SU-DHL-6 (cell line): ENCODE data around the gene COL6A1.
"Not testable (repeated sequence)": the region's sequence is repeated elsewhere in the genome, so short reads cannot be mapped to it uniquely, and the experiment has no call there.

Source experiments
- H2AFZ ChIP-seq: fragments of 200-600 bp; sonication (generic); 2 replicates; pipeline ENCODE4 v1.6.1; 2014; ENCODE audit warnings: low read depth, mild to moderate bottlenecking, moderate library complexity, mixed read lengths, antibody characterized with exemption, low read length; ENCODE audit not compliant: severe bottlenecking
- H3F3A ChIP-seq: fragments of 200-600 bp; shearing (Covaris generic); 2 replicates; pipeline ENCODE4 v1.6.0; 2016; ENCODE audit warnings: antibody characterized with exemption, mild to moderate bottlenecking; ENCODE audit not compliant: insufficient read depth
- H3K27ac ChIP-seq: fragments of 200-600 bp; sonication (generic); 2 replicates; pipeline ENCODE4 v1.5.1; 2016; ENCODE audit warnings: low read depth, mild to moderate bottlenecking, low read length, moderate library complexity, mixed read lengths
- H3K27me3 ChIP-seq: fragments of 200-600 bp; sonication (generic), shearing (Covaris generic); 2 replicates; pipeline ENCODE4 v1.6.0; 2014; ENCODE audit warnings: mild to moderate bottlenecking, low read length
- H3K36me3 ChIP-seq: fragments of 200-600 bp; sonication (generic); 2 replicates; pipeline ENCODE4 v1.6.1; 2014; ENCODE audit warnings: mild to moderate bottlenecking, low read length, mixed read lengths
- H3K4me2 ChIP-seq: fragments of 300-600, 200-600 bp; shearing (Covaris generic), sonication (generic); 2 replicates; pipeline ENCODE4 v1.6.0; 2014; ENCODE audit warnings: low read length, low read depth, mild to moderate bottlenecking; ENCODE audit not compliant: poor library complexity, severe bottlenecking
- H3K4me3 ChIP-seq: fragments of 200-600 bp; sonication (generic); 2 replicates; pipeline ENCODE4 v1.5.1; 2014; ENCODE audit warnings: antibody characterized with exemption, low read length, mild to moderate bottlenecking, mixed read lengths; ENCODE audit not compliant: insufficient read depth, poor library complexity, severe bottlenecking
- H3K79me2 ChIP-seq: fragments of 200-600 bp; sonication (generic); 2 replicates; pipeline ENCODE4 v1.6.1; 2014; ENCODE audit warnings: mild to moderate bottlenecking, low read length, moderate library complexity; ENCODE audit not compliant: insufficient read depth
- H3K9ac ChIP-seq: fragments of 200-600 bp; sonication (generic); 2 replicates; pipeline ENCODE4 v1.7.0; 2014; ENCODE audit warnings: mild to moderate bottlenecking, low read length
- H3K9me2 ChIP-seq: fragments of 200-600 bp; sonication (generic); replicated peaks from 2 replicates; pipeline ENCODE4 v1.6.1; 2014; ENCODE audit warnings: low read length; ENCODE audit not compliant: insufficient read depth
- H3K9me3 ChIP-seq: fragments of 200-600 bp; sonication (generic); 2 replicates; pipeline ENCODE4 v1.6.1; 2014; ENCODE audit warnings: low read length, mixed read lengths; ENCODE audit not compliant: insufficient read depth
- H4K20me1 ChIP-seq: fragments of 200-600 bp; sonication (generic); 2 replicates; pipeline ENCODE4 v1.6.1; 2014; ENCODE audit warnings: low read depth, mild to moderate bottlenecking, antibody characterized with exemption, low read length, moderate library complexity, mixed read lengths
- EZH2phosphoT487 ChIP-seq: fragments of 200-600 bp; sonication (generic), shearing (Covaris generic); conservative IDR thresholded peaks from 2 replicates; pipeline ENCODE4 v1.6.1; 2018; ENCODE audit warnings: mild to moderate bottlenecking, antibody characterized with exemption, low read length, moderate library complexity, mixed read lengths
- TF ChIP-seq, protein P1 (sequence below): fragments of 200-600 bp; sonication (generic); IDR thresholded peaks from one replicate; pipeline ENCODE4 v1.5.1; 2017; ENCODE audit warnings: antibody characterized with exemption, mild to moderate bottlenecking, low read length, moderate library complexity; ENCODE audit not compliant: insufficient read depth, poor library complexity, severe bottlenecking

Gene COL6A1

DNA sequence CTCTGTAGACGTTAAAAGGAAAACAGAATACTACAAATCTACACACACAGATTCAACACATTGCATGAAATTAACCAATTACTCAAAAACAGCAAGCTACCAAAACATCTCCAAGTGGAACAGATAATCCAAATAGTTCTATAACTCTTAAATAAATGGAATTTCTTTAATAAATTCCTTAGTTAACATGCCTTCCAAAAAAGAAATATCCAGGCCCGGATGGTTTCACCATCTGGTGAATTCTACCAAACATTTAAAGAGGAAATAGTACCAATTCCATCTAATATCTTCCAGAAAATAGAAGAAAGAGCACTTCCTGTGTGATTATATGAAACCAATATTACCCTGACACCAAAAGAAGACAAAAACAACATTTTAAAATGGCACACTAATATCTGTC is 63.6 kb downstream of the COL6A1 start:
- no peak for TF ChIP-seq EZH2phosphoT487
- TF ChIP-seq, protein P1, sequence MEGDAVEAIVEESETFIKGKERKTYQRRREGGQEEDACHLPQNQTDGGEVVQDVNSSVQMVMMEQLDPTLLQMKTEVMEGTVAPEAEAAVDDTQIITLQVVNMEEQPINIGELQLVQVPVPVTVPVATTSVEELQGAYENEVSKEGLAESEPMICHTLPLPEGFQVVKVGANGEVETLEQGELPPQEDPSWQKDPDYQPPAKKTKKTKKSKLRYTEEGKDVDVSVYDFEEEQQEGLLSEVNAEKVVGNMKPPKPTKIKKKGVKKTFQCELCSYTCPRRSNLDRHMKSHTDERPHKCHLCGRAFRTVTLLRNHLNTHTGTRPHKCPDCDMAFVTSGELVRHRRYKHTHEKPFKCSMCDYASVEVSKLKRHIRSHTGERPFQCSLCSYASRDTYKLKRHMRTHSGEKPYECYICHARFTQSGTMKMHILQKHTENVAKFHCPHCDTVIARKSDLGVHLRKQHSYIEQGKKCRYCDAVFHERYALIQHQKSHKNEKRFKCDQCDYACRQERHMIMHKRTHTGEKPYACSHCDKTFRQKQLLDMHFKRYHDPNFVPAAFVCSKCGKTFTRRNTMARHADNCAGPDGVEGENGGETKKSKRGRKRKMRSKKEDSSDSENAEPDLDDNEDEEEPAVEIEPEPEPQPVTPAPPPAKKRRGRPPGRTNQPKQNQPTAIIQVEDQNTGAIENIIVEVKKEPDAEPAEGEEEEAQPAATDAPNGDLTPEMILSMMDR, result no peak
- H3K4me2 ChIP-seq, result no peak overlapping the region
- H3K9me3 ChIP-seq, result no peaks in the 10 kb centered on the region
- no peak overlapping the region for H3K27ac ChIP-seq
- no peaks in the 10 kb centered on the region; the same call in 1 of the 2 replicates for H3F3A ChIP-seq
- H4K20me1 ChIP-seq, result no peaks in the 10 kb centered on the region
- H3K9ac ChIP-seq, result no peak overlapping the region
- H2AFZ ChIP-seq, result no peak overlapping the region
- no peaks in the 10 kb centered on the region for H3K36me3 ChIP-seq
- no peak overlapping the region for H3K4me3 ChIP-seq
- no peaks in the 10 kb centered on the region for H3K9me2 ChIP-seq
- H3K27me3 ChIP-seq, result no peaks in the 10 kb centered on the region
- no peaks in the 10 kb centered on the region for H3K79me2 ChIP-seq

DNA sequence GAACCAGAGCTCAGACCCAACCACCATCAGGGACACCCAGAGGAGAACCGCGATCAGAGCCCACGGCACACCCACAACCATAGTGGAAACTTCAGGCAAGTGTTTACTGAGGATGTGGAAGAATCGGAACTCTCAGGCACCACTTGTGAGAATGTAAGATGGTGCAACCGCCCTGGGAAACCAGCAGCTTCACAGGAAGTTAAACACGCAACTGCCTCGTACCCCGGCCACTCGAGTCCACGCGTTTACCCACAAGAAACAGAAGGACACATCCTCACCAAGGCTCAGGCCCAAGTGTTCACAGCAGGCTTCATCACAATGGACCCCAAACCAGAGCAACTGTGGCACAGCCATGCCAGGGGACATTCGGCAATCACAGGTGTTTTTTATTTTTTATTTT is 64.9 kb downstream of the COL6A1 start:
- H3K9me3 ChIP-seq, result no peaks in the 10 kb centered on the region
- no peak overlapping the region for H3K27ac ChIP-seq
- TF ChIP-seq, protein P1, result no peak
- no peak for TF ChIP-seq EZH2phosphoT487

DNA sequence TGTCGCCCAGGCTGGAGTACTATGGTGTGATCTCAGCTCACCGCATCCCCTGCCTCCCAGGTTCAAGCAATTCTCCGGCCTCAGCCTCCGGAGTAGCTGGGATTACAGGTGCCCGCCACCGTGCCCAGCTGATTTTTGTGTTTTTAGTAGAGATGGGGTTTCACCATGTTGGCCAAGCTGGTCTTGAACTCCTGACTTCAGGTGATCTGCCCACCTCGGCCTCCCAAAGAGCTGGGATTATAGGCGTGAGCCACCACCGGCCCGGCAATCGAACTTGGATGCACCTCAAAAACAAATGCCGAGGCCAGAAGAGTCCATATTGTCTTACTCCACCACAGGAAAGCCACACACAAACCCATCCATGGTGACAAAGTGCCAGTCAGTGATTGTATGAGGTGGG is 65.3 kb downstream of the COL6A1 start:
- H3K27me3 ChIP-seq, H3K9me2 ChIP-seq, H3K9me3 ChIP-seq, H3K27ac ChIP-seq, H3F3A ChIP-seq, H3K4me2 ChIP-seq, H3K36me3 ChIP-seq, H3K9ac ChIP-seq, H3K4me3 ChIP-seq, H4K20me1 ChIP-seq, H2AFZ ChIP-seq, H3K79me2 ChIP-seq: not testable (repeated sequence)

More for the DNA sequence above, 64.9 kb downstream of the COL6A1 start:
- Histone ChIP-seq H3K9ac (no peak overlapping the region), H4K20me1 (no peaks in the 10 kb centered on the region), H3K4me2 (no peak overlapping the region), H3F3A (no peaks in the 10 kb centered on the region; the same call in 1 of the 2 replicates), H3K36me3 (no peaks in the 10 kb centered on the region), H3K4me3 (no peak overlapping the region), H3K9me2 (no peaks in the 10 kb centered on the region), H3K27me3 (no peaks in the 10 kb centered on the region), H3K79me2 (no peaks in the 10 kb centered on the region), H2AFZ (no peak overlapping the region)

DNA sequence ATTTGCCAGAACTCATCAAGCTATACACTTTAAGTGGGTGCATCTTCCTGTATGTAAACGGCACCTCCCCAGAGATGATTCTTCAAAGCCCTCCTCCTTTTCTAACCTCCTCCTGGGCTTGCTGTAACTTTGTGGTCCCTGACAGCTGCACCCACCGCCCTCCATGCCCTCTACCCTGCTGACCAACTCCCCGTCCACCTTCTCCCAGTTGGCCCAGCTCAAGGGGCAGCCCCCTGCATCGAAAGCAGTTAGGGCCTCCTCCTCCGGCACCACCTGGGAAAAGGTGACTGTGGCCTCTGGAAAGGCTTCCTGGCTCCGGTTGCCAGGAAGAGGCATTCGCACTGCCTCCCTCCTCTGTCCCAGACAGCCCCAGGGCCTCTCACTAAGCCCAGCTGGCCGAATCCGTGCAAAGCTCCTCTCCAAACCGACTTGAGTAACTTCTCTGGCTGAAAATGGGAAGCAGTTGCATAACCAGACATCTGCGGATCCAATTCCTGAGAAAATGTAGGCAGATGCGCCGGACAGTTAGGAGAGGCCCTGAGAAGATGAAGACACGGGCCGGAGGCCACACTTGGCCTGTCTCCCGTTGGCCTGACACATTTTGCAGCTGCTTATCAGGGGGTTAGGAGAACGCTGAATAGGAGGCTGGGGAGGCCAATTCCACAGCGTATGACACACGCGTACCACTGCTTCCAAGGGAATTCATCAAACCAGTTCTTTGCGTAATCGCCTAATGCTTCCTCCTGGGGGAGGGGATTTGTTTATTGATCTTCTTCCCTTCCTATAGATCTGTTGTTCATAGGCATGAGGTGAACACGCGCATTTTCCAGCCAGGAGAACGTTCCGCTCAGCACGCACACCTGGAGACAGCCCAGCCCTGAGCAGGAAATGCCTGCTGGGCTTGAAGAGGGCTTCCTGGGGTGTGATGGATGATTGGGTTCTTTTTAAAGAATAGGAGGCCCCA is 67.6 kb downstream of the COL6A1 start:
- no peaks in the 10 kb centered on the region for H3K79me2 ChIP-seq
- no peaks in the 10 kb centered on the region for H3K27me3 ChIP-seq
- H3K4me2 ChIP-seq, result no peak overlapping the region
- no peak overlapping the region for H3K9ac ChIP-seq
- no peaks in the 10 kb centered on the region for H3K9me3 ChIP-seq
- H3K4me3 ChIP-seq, result no peak overlapping the region
- H3K36me3 ChIP-seq, result no peaks in the 10 kb centered on the region
- TF ChIP-seq, protein P1, result no peak
- TF ChIP-seq EZH2phosphoT487, result no peak
- H3K9me2 ChIP-seq, result no peaks in the 10 kb centered on the region
- no peaks in the 10 kb centered on the region; the same call in 1 of the 2 replicates for H3F3A ChIP-seq
- H2AFZ ChIP-seq, result no peak overlapping the region
- H3K27ac ChIP-seq, result no peak overlapping the region
- H4K20me1 ChIP-seq, result no peaks in the 10 kb centered on the region
